Upper lobe of left lung (tissue), 4 donors: ENCODE measurements around the gene PGM2L1.

ENCODE experiments used
- CTCF ChIP-seq, 6 experiments: fragments of 450-650 bp in 4 of 6; fragments of 200-600 bp in 2 of 6; sonication (generic) in 2 of 6; IDR thresholded peaks; one replicate each; pipeline ENCODE4 v1.5.1; 2016 to 2019; ENCODE audit warnings: antibody characterized with exemption in 6 of 6
- POLR2A ChIP-seq, 4 donors: fragments of 450-650 bp; IDR thresholded peaks; one replicate each; pipeline ENCODE4 v1.5.1; 2016 to 2017; ENCODE audit warnings: antibody characterized with exemption in 4 of 4, mild to moderate bottlenecking in 2 of 4

- no peak for TF ChIP-seq CTCF (IDR thresholded peaks at IDR 0.05)
- no peak for TF ChIP-seq POLR2A (IDR thresholded peaks at IDR 0.05)
Observed at GRCh38 chr11:74318241-74318932, 79.8 kb downstream of the PGM2L1 start.
